Measurements from ENCODE around the gene MARCHF3. TPM values are rescaled to one million over a fixed set of nuclear protein-coding genes. Genes with fewer than 3 reads are reported as not detected.

Gene MARCHF3
- total RNA-seq, 1 experiment from 2014 or later: 16.1 TPM

GRCh38 chr5:126863402-126863801 lies 167.0 kb downstream of the MARCHF3 start (continued):
- TF ChIP-seq, protein P1, sequence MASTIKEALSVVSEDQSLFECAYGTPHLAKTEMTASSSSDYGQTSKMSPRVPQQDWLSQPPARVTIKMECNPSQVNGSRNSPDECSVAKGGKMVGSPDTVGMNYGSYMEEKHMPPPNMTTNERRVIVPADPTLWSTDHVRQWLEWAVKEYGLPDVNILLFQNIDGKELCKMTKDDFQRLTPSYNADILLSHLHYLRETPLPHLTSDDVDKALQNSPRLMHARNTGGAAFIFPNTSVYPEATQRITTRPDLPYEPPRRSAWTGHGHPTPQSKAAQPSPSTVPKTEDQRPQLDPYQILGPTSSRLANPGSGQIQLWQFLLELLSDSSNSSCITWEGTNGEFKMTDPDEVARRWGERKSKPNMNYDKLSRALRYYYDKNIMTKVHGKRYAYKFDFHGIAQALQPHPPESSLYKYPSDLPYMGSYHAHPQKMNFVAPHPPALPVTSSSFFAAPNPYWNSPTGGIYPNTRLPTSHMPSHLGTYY (CRISPR knock-in tag; IDR thresholded peaks at IDR 0.05): no peak
- TF ChIP-seq NFYB (CRISPR knock-in tag; conservative IDR thresholded peaks at IDR 0.05; ENCODE audit: low read depth) (no peak), HMGXB4 (CRISPR knock-in tag; IDR thresholded peaks at IDR 0.05) (no peak), GRHL2 (CRISPR knock-in tag; IDR thresholded peaks at IDR 0.05; ENCODE audit: insufficient replicate concordance, severe bottlenecking) (no peak)

DNA sequence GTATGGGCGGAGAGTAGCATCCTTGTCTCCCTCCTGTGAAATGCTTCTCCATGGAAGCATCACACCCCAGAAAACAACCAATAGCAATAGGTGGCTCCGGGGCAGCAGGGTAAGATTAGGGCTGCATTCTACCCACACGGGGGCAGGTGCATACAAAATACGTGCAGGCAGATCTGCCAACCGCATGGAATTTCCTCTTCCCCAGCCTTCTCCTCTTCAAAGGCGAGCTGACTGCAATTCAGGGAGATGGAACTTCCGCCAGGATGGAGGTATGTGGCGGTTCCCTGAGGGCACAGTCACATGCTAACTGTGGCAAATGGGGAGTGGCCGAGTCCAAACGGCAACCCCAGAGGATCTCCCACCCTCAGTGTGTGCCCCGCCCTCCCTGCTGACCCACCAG lies 171.9 kb downstream of the MARCHF3 start:
- POLR2A ChIA-PET: no interaction called here
- Mint-ChIP-seq H3K27me3 (ENCODE audit: low read depth) (no peaks in the 10 kb centered on the region), H3K4me3 (no peak overlapping the region), H3K9me3 (peaks cover 14% of the 10 kb centered on the region), H3K27ac (peak overlapping the region; percentile 91), H3K4me1 (peaks cover 17% of the 10 kb centered on the region), H3K36me3 (peaks cover 30% of the 10 kb centered on the region)
- TF ChIP-seq, protein P2, sequence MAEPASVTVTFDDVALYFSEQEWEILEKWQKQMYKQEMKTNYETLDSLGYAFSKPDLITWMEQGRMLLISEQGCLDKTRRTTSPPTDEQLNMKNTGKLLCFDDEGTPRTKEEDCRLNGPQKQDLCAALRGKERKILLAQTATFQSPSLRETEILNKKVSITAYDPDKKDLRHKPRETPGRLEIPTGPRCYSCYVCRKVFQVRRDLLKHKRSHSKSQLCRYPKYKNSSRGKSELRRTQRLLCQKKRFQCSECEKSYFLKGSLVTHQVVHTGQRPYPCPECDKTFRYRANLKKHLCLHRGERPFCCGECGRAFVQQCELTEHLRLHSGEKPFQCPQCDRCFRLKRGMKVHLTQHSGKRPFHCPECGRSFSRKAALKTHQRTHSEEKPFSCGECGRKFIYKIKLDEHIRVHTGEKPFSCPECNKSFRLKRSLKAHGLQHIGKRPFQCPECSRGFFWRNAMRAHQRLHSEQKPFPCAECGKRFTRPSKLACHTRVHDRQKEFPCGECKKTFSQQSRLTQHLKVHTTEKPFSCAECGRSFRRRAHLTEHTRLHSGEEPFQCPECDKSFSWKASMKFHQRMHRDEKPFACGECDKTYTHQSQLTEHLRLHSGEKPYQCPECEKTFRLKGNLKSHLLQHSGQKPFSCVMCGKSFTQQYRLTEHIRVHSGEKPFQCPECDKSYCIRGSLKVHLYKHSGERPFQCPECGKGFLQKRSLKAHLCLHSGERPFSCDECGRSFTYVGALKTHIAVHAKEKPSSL (CRISPR knock-in tag; conservative IDR thresholded peaks at IDR 0.05): no peak
- TF ChIP-seq, protein P3, sequence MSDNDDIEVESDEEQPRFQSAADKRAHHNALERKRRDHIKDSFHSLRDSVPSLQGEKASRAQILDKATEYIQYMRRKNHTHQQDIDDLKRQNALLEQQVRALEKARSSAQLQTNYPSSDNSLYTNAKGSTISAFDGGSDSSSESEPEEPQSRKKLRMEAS (CRISPR knock-in tag; IDR thresholded peaks at IDR 0.05): 0 out of 2 replicates have a peak, but pooled peaks have one; percentile 14
- TF ChIP-seq ZBTB21 (CRISPR knock-in tag; IDR thresholded peaks at IDR 0.05; ENCODE audit: borderline replicate concordance): no peak
- TF ChIP-seq ATF1 (CRISPR knock-in tag; IDR thresholded peaks at IDR 0.05): no peak
- TF ChIP-seq ETV6 (CRISPR knock-in tag; IDR thresholded peaks at IDR 0.05): no peak; the same call in 1 of the 2 replicates
- TF ChIP-seq TEAD1 (CRISPR knock-in tag; IDR thresholded peaks at IDR 0.05): no peak
- peak; percentile 33; the same call in 1 of the 2 replicates for TF ChIP-seq USF2 (CRISPR knock-in tag; IDR thresholded peaks at IDR 0.05)
- no peak for TF ChIP-seq NR2C2 (CRISPR knock-in tag; IDR thresholded peaks at IDR 0.05)
- no peak for TF ChIP-seq ZNF671 (CRISPR knock-in tag; IDR thresholded peaks at IDR 0.05)
- CTCF ChIA-PET: interaction anchor here (0.8 kb wide), 1 partner anchor 13 kb away, joined by 3 read pairs; no protein-coding TSS in a partner anchor
- peak; percentile 57 for DNase-seq (ENCODE audit: low spot score)
- peak; percentile 87 for ATAC-seq

DNA sequence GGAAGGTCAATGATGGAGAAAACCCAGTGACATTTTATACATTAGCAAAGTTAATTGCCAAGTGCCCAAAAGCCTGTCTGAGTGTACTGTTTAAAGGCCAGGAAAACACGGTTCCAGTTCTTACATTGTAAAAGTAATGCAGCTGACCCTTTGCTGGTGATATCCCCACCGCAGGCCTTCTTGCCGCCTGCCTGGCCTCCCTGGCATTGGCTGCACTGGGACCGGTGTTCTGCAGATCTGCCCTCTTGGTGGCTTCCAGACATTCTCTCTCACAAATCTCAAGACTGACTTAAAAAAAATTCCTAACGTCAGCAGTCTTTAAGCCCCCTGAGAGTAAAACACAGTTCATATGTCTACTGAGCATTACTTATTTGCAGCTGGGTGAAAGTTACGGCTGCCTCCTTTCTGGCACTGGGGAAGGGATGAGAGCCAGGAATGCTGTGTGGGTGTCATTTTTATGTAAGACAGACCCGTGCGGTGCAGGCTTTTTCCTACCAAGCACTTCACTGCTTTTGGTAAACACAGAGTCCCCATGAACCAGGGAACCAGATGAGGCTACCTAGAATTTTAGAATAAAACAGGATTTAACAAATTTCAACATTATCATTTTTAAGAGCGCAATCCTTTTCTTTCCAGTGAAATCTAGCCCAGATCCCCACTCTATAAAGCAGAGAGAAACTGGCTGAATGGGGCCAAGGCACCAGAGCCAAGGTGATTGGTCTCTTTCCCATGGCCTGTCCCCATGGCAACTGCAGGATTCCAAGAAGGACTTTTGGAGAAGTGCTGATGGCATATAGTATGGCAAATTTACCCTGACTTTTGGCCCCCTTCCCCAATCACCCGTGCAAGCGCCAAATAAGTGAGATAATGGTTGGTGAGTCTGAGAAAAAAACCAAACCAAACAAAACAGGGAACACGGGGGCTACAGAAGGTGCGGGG lies 172.6 kb downstream of the MARCHF3 start:
- peak overlapping the region; percentile 61 for H3K27ac Mint-ChIP-seq
- DNase-seq (ENCODE audit: low spot score): no peak
- peak; percentile 26 for ATAC-seq
- ChIA-PET POLR2A (no interaction called here), CTCF (no interaction called here)
- no peak overlapping the region for H3K4me3 Mint-ChIP-seq
- peaks cover 15% of the 10 kb centered on the region for H3K9me3 Mint-ChIP-seq
- H3K27me3 Mint-ChIP-seq (ENCODE audit: low read depth): no peaks in the 10 kb centered on the region
- H3K36me3 Mint-ChIP-seq: peaks cover 32% of the 10 kb centered on the region
- peaks cover 24% of the 10 kb centered on the region for H3K4me1 Mint-ChIP-seq
- TF ChIP-seq CREM (CRISPR knock-in tag; IDR thresholded peaks at IDR 0.05): no peak
- TF ChIP-seq MYBL2 (CRISPR knock-in tag; IDR thresholded peaks at IDR 0.05): no peak
- TF ChIP-seq AFF4 (CRISPR knock-in tag; IDR thresholded peaks at IDR 0.05; ENCODE audit: borderline replicate concordance): no peak
- TF ChIP-seq, protein P3 (CRISPR knock-in tag; IDR thresholded peaks at IDR 0.05): no peak
- TF ChIP-seq STAT6 (CRISPR knock-in tag; conservative IDR thresholded peaks at IDR 0.05; ENCODE audit: low read depth): no peak

All from WTC11 (cell line).